HG02973 (cell line): Measurements from ENCODE around the gene RPS4Y2.
A peak's percentile ranks its signal among the peaks of the same experiment; 100 is the strongest.

ENCODE experiments used
- ATAC-seq: cut with Tn5 transposase; IDR thresholded peaks from one replicate; pipeline ENCODE4 v1.9.1; 2021; ENCODE audit warnings: moderate library complexity; ENCODE audit not compliant: unreplicated experiment

The RPS4Y2 gene

GRCh38 chrY:20755808-20756207 lies at the start of gene RPS4Y2:
RPS4Y2 (plus strand) TSS chrY:20756108; CDS start chrY:20756164, 56 bp downstream.
- ATAC-seq: no peak

- peak; percentile 86 for ATAC-seq
Measured at GRCh38 chrY:20714391-20714790, 41.5 kb upstream of the RPS4Y2 start.

GRCh38 chrY:20726184-20726907 lies 29.6 kb upstream of the RPS4Y2 start:
- ATAC-seq: peak; percentile 91

GRCh38 chrY:20735200-20735599 lies 20.7 kb upstream of the RPS4Y2 start:
- ATAC-seq: peak; percentile 89

GRCh38 chrY:20739806-20740205 lies 16.1 kb upstream of the RPS4Y2 start:
- ATAC-seq: no peak

- no peak for ATAC-seq
Measured at GRCh38 chrY:20740609-20741008, 15.3 kb upstream of the RPS4Y2 start.

GRCh38 chrY:20745060-20745459 lies 10.8 kb upstream of the RPS4Y2 start:
- ATAC-seq: no peak

- ATAC-seq: no peak
Measured at GRCh38 chrY:20746919-20747318, 9.0 kb upstream of the RPS4Y2 start.

- ATAC-seq: peak; percentile 72
Measured at GRCh38 chrY:20763869-20764268, 8.0 kb downstream of the RPS4Y2 start.

- no peak for ATAC-seq
Measured at GRCh38 chrY:20765117-20765516, 9.2 kb downstream of the RPS4Y2 start.

GRCh38 chrY:20770755-20771154 lies 14.8 kb downstream of the RPS4Y2 start:
- no peak for ATAC-seq

GRCh38 chrY:20776104-20776503 lies 20.2 kb downstream of the RPS4Y2 start:
- no peak for ATAC-seq

- ATAC-seq: no peak
Measured at GRCh38 chrY:20780104-20780654, 24.3 kb downstream of the RPS4Y2 start.

- no peak for ATAC-seq
Measured at GRCh38 chrY:20780776-20781175, 24.9 kb downstream of the RPS4Y2 start.

- no peak for ATAC-seq
Measured at GRCh38 chrY:20781408-20781807, 25.5 kb downstream of the RPS4Y2 start.

GRCh38 chrY:20784965-20785364 lies 29.1 kb downstream of the RPS4Y2 start:
- no peak for ATAC-seq

- ATAC-seq: peak; percentile 88
Measured at GRCh38 chrY:20787076-20787475, 31.2 kb downstream of the RPS4Y2 start.

GRCh38 chrY:20798351-20799049 lies 42.6 kb downstream of the RPS4Y2 start:
- ATAC-seq: peak; percentile 92

- no peak for ATAC-seq
Measured at GRCh38 chrY:20802659-20803058, 46.8 kb downstream of the RPS4Y2 start.

- no peak for ATAC-seq
Measured at GRCh38 chrY:20806243-20806642, 50.3 kb downstream of the RPS4Y2 start.

GRCh38 chrY:20813459-20813858 lies 57.6 kb downstream of the RPS4Y2 start:
- ATAC-seq: no peak

- ATAC-seq: no peak
Measured at GRCh38 chrY:20814794-20815193, 58.9 kb downstream of the RPS4Y2 start.
